ENCODE results near the gene MYO1D.
A peak's percentile ranks its signal among the peaks of the same experiment; 100 is the strongest.
"Not testable (repeated sequence)": the region's sequence is repeated elsewhere in the genome, so short reads cannot be mapped to it uniquely, and the experiment has no call there.

The MYO1D gene

DNA sequence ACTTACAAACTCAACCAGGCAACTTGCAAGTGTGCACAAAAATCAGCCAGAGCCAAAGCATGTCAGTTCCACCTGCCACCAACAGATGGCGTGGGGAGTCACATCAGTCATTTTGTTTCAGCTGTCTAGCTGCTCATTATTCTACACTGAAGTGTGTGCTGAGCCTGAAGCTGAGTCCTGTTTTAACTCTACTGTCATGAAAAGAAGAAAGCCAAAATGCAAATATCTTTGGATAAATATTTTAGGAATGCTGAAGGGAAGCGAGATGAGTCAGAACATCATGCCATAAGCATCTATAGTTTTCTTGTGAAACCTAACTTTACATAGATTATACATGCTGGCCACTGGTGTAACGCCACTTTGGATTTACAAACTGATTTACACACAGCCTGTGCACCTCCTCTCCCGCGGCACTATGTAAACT is 217.5 kb downstream of the MYO1D start:
- peak; percentile 73 for DNase-seq (ENCODE audit: low read depth, low spot score)
- H3K4me3 ChIP-seq (ENCODE audit: low read length): no peak overlapping the region

DNA sequence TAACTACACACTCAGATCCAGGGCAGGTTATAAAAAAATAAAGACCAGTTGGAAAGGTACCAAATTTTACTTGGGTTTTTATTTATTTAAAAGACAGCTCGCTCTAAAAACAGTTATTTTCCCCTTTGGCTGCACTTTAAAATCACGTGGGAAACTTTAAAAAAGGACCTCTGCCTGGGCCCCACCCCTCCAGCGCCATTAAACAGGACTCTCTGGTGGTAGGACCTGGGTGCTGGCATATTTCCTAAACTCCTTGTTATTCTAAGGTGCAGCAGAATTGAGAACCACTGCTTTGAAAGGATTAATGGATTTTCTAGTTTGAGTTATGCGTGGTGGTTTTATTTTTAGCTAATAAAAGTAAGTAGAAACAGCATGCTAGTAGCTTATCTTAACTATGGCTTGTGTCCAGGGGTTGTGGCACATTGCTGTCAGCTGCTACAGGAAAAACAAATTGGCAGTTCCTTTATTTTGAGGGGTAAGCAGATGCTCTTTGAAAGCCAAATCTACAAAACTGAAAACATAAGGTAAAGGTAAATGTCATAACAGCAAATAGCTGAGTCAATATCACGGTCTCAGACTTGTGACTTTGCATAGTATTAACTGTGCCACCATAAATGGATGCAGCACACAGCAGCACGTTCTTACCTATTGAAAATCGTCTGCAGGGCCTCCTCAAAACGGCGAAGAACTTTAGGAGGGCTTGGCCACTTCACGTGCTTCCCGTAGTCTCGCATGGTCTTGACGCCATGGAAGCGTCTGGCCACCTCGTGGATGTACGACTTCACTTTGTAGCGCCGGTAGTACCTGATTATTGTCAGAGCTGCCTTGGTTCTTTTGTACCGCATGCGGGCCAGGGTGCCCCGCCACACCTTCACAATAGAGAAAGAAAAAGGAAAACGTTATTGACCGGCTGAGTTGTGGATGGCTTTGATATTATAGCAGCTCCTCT is 218.2 kb downstream of the MYO1D start:
- H3K4me3 ChIP-seq (ENCODE audit: low read length): no peak overlapping the region
- DNase-seq (ENCODE audit: low read depth, low spot score): no peak

DNA sequence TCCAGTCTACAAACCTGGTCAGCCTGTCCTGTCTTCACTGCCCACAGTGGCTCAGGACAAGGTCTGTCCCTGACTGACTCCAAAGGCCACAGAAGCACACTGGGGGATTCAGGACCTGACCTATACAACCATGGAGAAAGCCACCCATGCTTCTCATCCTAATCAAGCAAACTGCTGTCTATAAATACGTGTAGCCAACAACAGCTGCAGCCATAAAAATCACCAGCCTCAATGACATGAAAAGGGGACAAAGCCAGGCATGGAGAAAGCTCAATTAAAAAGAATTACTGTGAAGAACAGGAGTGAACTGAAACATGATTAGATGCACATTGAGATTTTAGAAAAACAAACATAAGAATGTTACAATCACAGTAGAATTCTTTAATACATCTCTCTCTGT is 220.0 kb downstream of the MYO1D start:
- no peak for DNase-seq (ENCODE audit: low read depth, low spot score)
- H3K4me3 ChIP-seq (ENCODE audit: low read length): no peak overlapping the region

GRCh38 chr17:32654324-32654723 is 222.6 kb downstream of the MYO1D start:
- H3K4me3 ChIP-seq (ENCODE audit: low read length): no peak overlapping the region
- DNase-seq (ENCODE audit: low read depth, low spot score): no peak

- no peak overlapping the region for H3K4me3 ChIP-seq (ENCODE audit: low read length)
- DNase-seq (ENCODE audit: low read depth, low spot score): no peak
Observed at GRCh38 chr17:32651084-32651483, 225.8 kb downstream of the MYO1D start.

- DNase-seq (ENCODE audit: low read depth, low spot score): no peak
- no peak overlapping the region for H3K4me3 ChIP-seq (ENCODE audit: low read length)
Observed at GRCh38 chr17:32648450-32648849, 228.5 kb downstream of the MYO1D start.

- DNase-seq (ENCODE audit: low read depth, low spot score): no peak
- no peak overlapping the region for H3K4me3 ChIP-seq (ENCODE audit: low read length)
Observed at GRCh38 chr17:32646941-32647340, 230.0 kb downstream of the MYO1D start.

- not testable (repeated sequence) for H3K4me3 ChIP-seq (ENCODE audit: low read length); DNase-seq (ENCODE audit: low read depth, low spot score)
Observed at GRCh38 chr17:32641514-32641913, 235.4 kb downstream of the MYO1D start.

GRCh38 chr17:32636598-32637218 is 240.2 kb downstream of the MYO1D start:
- DNase-seq (ENCODE audit: low read depth, low spot score): no peak

DNA sequence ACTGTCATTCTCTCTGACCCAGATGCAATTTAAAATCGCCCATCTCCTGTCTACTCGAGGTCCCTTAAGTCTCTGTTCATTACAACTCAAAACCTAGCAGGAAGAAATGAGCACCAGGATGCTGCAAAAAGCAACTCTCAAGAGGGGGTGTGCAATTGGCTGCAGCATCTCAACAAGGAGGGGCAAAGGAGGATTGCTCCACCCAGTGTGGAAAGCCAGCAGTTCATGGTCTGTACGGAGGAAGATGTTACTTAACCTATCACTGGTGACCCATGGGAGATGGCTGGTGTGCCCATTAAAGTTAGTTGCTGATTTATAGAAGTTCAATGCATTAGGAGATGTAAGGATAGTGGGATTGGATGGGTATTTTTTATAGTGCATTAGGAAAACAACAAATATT is 242.8 kb downstream of the MYO1D start:
- no peak for DNase-seq (ENCODE audit: low read depth, low spot score)
- H3K4me3 ChIP-seq (ENCODE audit: low read length): no peak overlapping the region

More at GRCh38 chr17:32636598-32637218, 240.2 kb downstream of the MYO1D start:
- no peak overlapping the region for H3K4me3 ChIP-seq (ENCODE audit: low read length)

- no peak overlapping the region for H3K4me3 ChIP-seq (ENCODE audit: low read length)
- DNase-seq (ENCODE audit: low read depth, low spot score): no peak
Observed at GRCh38 chr17:32631341-32632096, 245.4 kb downstream of the MYO1D start.

GRCh38 chr17:32629563-32630190 is 247.2 kb downstream of the MYO1D start:
- DNase-seq (ENCODE audit: low read depth, low spot score): no peak
- H3K4me3 ChIP-seq (ENCODE audit: low read length): no peak overlapping the region

DNA sequence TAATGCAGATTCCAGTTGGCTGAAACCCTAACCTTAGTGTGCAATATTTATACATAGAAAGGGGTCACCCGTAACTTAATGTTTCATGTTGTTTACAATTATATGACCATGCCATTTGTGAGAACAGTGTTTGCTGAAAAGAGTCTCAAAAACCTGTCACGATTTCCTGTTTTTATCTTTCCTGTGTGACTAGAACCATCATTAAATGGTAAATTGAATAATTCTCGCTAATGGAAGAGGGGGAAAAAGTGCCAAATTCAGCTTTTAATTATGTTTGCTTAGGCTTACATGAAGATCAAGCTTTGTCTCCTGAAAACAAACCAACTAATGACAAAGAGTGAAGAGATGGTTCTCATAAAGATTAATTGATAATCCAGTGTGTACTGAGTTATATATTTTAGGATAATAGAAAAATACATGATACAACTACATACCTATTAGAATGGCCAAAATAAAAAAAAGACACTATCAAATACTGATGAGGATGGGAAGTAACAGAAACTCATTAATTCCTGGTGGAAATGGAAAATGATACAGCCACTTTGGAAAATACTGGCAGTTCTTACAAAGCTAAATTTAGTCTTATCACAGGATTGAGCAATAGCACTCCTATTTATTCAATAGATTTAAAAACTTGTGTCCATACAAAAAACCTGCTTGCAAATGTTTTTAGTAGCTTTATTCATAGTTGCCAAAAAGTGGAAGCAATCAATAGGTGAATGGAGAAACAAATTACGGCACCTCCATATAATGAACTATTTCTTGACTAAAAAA is 248.5 kb downstream of the MYO1D start:
- no peak overlapping the region for H3K4me3 ChIP-seq (ENCODE audit: low read length)
- DNase-seq (ENCODE audit: low read depth, low spot score): no peak

- no peak for DNase-seq (ENCODE audit: low read depth, low spot score)
- no peak overlapping the region for H3K4me3 ChIP-seq (ENCODE audit: low read length)
Observed at GRCh38 chr17:32627239-32627996, 249.5 kb downstream of the MYO1D start.

DNA sequence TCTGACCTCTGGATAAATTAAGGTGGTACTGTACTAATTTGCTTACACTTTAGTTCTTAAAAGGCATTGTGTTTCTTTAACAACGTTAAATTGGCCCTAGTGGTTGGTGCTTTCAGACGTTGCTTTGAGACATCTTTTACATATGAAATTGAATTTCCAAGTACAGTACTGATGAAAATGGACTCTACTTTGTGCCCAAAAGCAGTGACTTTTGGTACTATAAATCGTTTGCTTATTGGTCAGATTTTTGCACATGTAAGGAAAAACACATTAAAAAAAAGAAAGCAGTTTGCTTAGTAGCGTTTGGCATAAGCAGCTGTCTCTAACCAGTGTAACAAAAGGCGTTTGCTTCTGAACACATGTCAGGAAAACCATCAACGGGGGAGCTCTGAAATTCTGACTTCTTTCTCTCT is 250.5 kb downstream of the MYO1D start:
- H3K4me3 ChIP-seq (ENCODE audit: low read length): no peak overlapping the region
- no peak for DNase-seq (ENCODE audit: low read depth, low spot score)

DNA sequence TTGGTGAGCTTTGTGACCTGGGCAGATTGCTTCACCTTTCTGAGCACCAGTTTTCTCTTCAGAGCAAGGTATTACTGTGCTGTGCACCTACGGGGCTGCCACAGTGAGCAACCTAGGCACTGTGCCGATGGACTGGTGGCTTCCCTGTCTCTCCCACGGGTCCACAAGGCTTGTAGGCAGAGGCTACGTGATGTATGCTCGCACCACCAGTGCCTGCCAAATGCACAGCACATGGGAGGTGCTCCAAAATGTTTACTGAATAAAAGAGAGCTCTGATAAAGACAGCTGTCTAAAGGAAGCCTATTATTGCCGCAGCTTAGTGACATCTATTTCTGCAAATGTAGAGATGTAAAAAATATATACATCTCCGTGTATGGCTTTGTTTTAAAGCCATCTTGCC is 251.0 kb downstream of the MYO1D start:
- no peak overlapping the region for H3K4me3 ChIP-seq (ENCODE audit: low read length)
- DNase-seq (ENCODE audit: low read depth, low spot score): no peak

DNA sequence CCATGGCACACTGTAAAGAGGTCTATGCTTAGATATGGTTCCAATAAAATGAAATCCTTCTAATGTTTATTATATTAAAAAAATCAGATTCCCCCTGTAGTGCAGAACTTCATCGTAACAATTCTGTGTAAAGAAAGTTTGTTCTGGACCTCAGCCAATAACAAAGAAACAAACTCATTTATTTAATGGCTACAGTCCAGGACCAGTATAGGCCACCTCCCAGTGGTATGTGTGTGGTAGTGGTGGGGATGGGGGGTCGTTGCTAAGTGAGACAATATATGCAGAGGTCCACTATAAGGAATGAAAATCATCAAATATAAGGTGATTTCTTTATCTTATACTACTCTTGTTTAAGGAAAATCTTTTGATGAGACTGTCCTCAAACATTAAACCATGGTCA is 253.7 kb downstream of the MYO1D start:
- no peak overlapping the region for H3K4me3 ChIP-seq (ENCODE audit: low read length)
- no peak for DNase-seq (ENCODE audit: low read depth, low spot score)

DNA sequence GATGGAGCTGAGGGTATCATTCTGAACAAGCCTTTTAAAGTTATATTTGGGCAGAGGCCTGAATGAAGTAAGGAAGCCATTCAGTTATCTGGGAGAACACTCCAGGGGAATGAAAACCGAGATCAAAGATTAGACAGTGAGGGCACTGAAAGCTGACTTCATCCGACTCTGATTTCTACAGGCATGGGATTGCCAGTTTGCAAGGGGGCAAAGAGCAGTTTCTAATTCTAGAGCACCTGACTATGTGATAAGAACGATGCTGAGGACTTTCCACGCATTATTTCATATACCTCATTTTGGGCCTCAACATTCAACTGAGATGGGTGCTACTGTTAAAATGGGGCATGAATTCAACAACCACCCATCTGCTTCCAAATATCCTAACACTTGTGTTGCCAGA is 254.4 kb downstream of the MYO1D start:
- DNase-seq (ENCODE audit: low read depth, low spot score): no peak

More for the DNA sequence above, 254.4 kb downstream of the MYO1D start:
- no peak overlapping the region for H3K4me3 ChIP-seq (ENCODE audit: low read length)
